Vagina (tissue), 2 donors: ENCODE results near the gene KAT2B. TPM values are rescaled to one million over a fixed set of nuclear protein-coding genes. Genes with fewer than 3 reads are reported as not detected.

ENCODE experiments used
- DNase-seq, 2 donors: peaks; one replicate each; pipeline ENCODE4 v3.0.0-alpha.2; 2017; ENCODE audit errors: extremely low spot score in 2 of 2
- H3K27ac ChIP-seq: fragments of 200-600 bp; sonication (generic); one replicate; pipeline ENCODE4 v1.5.1; 2019
- H3K27me3 ChIP-seq: fragments of 200-600 bp; sonication (generic); one replicate; pipeline ENCODE4 v1.5.1; 2019
- H3K36me3 ChIP-seq, 2 donors: fragments of 200-600 bp; sonication (generic); one replicate each; pipeline ENCODE4 v1.5.1; 2017 to 2019
- H3K4me1 ChIP-seq: fragments of 200-600 bp; sonication (generic); one replicate; pipeline ENCODE4 v1.5.1; 2019
- H3K4me3 ChIP-seq, 2 donors: fragments of 200-600 bp; sonication (generic); 1 replicate in 1 of 2; 2 replicates in 1 of 2; pipeline ENCODE4 v1.5.1; 2016 to 2019
- H3K9me3 ChIP-seq: fragments of 200-600 bp; sonication (generic); one replicate; pipeline ENCODE4 v1.5.1; 2019
- CTCF ChIP-seq, 3 experiments: fragments of 450-650 bp in 2 of 3; fragments of 200-600 bp in 1 of 3; sonication (generic) in 1 of 3; IDR thresholded peaks; one replicate each; pipeline ENCODE4 v1.5.1; 2017 to 2019; ENCODE audit warnings: antibody characterized with exemption in 3 of 3, mild to moderate bottlenecking in 2 of 3, moderate library complexity in 2 of 3
- POLR2A ChIP-seq, 2 donors: fragments of 450-650 bp; IDR thresholded peaks; one replicate each; pipeline ENCODE4 v1.6.1; 2017; ENCODE audit warnings: antibody characterized with exemption in 2 of 2, mild to moderate bottlenecking in 2 of 2, moderate library complexity in 2 of 2
- POLR2AphosphoS5 ChIP-seq, 2 donors: sonication (generic); formaldehyde crosslinking; IDR thresholded peaks; one replicate each; pipeline ENCODE4 v1.9.0; 2017; ENCODE audit warnings: antibody characterized with exemption in 2 of 2, mild to moderate bottlenecking in 2 of 2, low read depth in 1 of 2; ENCODE audit not compliant: insufficient read depth in 1 of 2
- intact Hi-C: fragments of 100-400 bp; cut with DNase I; formaldehyde crosslinking; loops from one replicate; pipeline ENCODE4 v1.15.1; 2023
- total RNA-seq: library from RNA; depleted of rRNA; stranded (reverse); fragments of >200 nt; gene quantifications from one replicate; pipeline ENCODE4 v1.2.3, GENCODE V29; 2016

Gene KAT2B
- 41.0 TPM for total RNA-seq

GRCh38 chr3:20039765-20040547, at the start of gene KAT2B:
Gene KAT2B, plus strand, starts transcription at chr3:20040446. Its CDS starts 32 bp downstream, at chr3:20040478.
- Histone ChIP-seq H3K27ac (peak within 1 kb of the TSS; percentile 95), H3K4me1 (peaks cover 40% of the 10 kb centered on the region), H3K36me3 (no peaks in the 10 kb centered on the region), H3K27me3 (no peaks in the 10 kb centered on the region), H3K9me3 (no peaks in the 10 kb centered on the region), H3K4me3 (peak within 1 kb of the TSS; percentile 90)
- intact Hi-C loops = loop anchor here (5.0 kb wide), 1 partner anchor 147 kb away; the partner anchor contains the start of gene SGO1
- TF ChIP-seq POLR2A (IDR thresholded peaks at IDR 0.05) (peak in 1 of 2 donors; percentile 47), CTCF (IDR thresholded peaks at IDR 0.05) (peak in 2 of 3 experiments; percentile 9 to 64), POLR2AphosphoS5 (IDR thresholded peaks at IDR 0.05; ENCODE audit: insufficient read depth in 1 of 2, low read depth in 1 of 2) (peak in 1 of 2 donors; percentile 73)
- no peak for DNase-seq

GRCh38 chr3:19994796-19995195, 45.5 kb upstream of the KAT2B start:
- Histone ChIP-seq H3K27ac (no peak overlapping the region), H3K4me1 (no peaks in the 10 kb centered on the region), H3K36me3 (no peaks in the 10 kb centered on the region), H3K9me3 (no peaks in the 10 kb centered on the region), H3K4me3 (no peak overlapping the region), H3K27me3 (no peaks in the 10 kb centered on the region)
- intact Hi-C loops = no loop called here
- no peak for DNase-seq
- no peak for TF ChIP-seq POLR2AphosphoS5 (IDR thresholded peaks at IDR 0.05; ENCODE audit: insufficient read depth in 1 of 2, low read depth in 1 of 2)

- H3K27me3 ChIP-seq = no peaks in the 10 kb centered on the region
- no peaks in the 10 kb centered on the region for H3K9me3 ChIP-seq
- H3K36me3 ChIP-seq = no peaks in the 10 kb centered on the region
- no peak for DNase-seq
- H3K4me1 ChIP-seq = no peaks in the 10 kb centered on the region
- no peak overlapping the region for H3K4me3 ChIP-seq
- intact Hi-C loops = no loop called here
- TF ChIP-seq POLR2AphosphoS5 (IDR thresholded peaks at IDR 0.05; ENCODE audit: insufficient read depth in 1 of 2, low read depth in 1 of 2) = no peak
- no peak overlapping the region for H3K27ac ChIP-seq
Observed at GRCh38 chr3:19997502-19997901, 42.7 kb upstream of the KAT2B start.

GRCh38 chr3:20001932-20002331, 38.3 kb upstream of the KAT2B start:
- Histone ChIP-seq H3K4me1 (no peaks in the 10 kb centered on the region), H3K4me3 (no peak overlapping the region), H3K27me3 (no peaks in the 10 kb centered on the region), H3K9me3 (no peaks in the 10 kb centered on the region), H3K27ac (no peak overlapping the region), H3K36me3 (no peaks in the 10 kb centered on the region)
- TF ChIP-seq POLR2AphosphoS5 (IDR thresholded peaks at IDR 0.05; ENCODE audit: insufficient read depth in 1 of 2, low read depth in 1 of 2) = no peak
- no peak for TF ChIP-seq CTCF (IDR thresholded peaks at IDR 0.05)
- no peak for DNase-seq
- intact Hi-C loops = no loop called here

- TF ChIP-seq POLR2AphosphoS5 (IDR thresholded peaks at IDR 0.05; ENCODE audit: insufficient read depth in 1 of 2, low read depth in 1 of 2) (no peak), CTCF (IDR thresholded peaks at IDR 0.05) (no peak), POLR2A (IDR thresholded peaks at IDR 0.05) (no peak)
- no peaks in the 10 kb centered on the region for H3K36me3 ChIP-seq
- no peak overlapping the region for H3K27ac ChIP-seq
- no peaks in the 10 kb centered on the region for H3K27me3 ChIP-seq
- intact Hi-C loops = no loop called here
- H3K4me3 ChIP-seq = no peak overlapping the region
- DNase-seq = no peak
- H3K9me3 ChIP-seq = no peaks in the 10 kb centered on the region
- no peaks in the 10 kb centered on the region for H3K4me1 ChIP-seq
Observed at GRCh38 chr3:20007960-20008359, 32.3 kb upstream of the KAT2B start.

- no peak for TF ChIP-seq POLR2A (IDR thresholded peaks at IDR 0.05)
- no peak for TF ChIP-seq POLR2AphosphoS5 (IDR thresholded peaks at IDR 0.05; ENCODE audit: insufficient read depth in 1 of 2, low read depth in 1 of 2)
- Histone ChIP-seq H3K4me1 (no peaks in the 10 kb centered on the region), H3K27me3 (no peaks in the 10 kb centered on the region), H3K9me3 (no peaks in the 10 kb centered on the region), H3K27ac (no peak overlapping the region), H3K36me3 (no peaks in the 10 kb centered on the region), H3K4me3 (no peak overlapping the region)
- DNase-seq = no peak
- intact Hi-C loops = no loop called here
Observed at GRCh38 chr3:20008646-20009045, 31.6 kb upstream of the KAT2B start.
